ENCODE data around the gene TMEM182. TPM values are rescaled to one million over a fixed set of nuclear protein-coding genes. Genes with fewer than 3 reads are reported as not detected.
A peak's percentile ranks its signal among the peaks of the same experiment; 100 is the strongest.

TMEM182 gene
- polyA plus RNA-seq, 1 donor (not counting 4 experiments of a cell fraction or from before 2014, with no cell fraction given): 3.5 TPM

- Histone ChIP-seq H3K4me3 (ENCODE audit: control insufficient read depth in 2 of 3, extremely low read depth in 1 of 3, insufficient read depth in 2 of 3, low read depth in 1 of 3, low read length in 3 of 3) (no peak overlapping the region), H4K20me1 (ENCODE audit: control insufficient read depth, extremely low read depth, insufficient read depth, low read length) (no peaks in the 10 kb centered on the region), H2AFZ (ENCODE audit: control insufficient read depth, low read length) (no peak overlapping the region), H3K9me1 (ENCODE audit: control insufficient read depth, extremely low read depth, insufficient read depth, low read length) (no peaks in the 10 kb centered on the region), H3K4me1 (ENCODE audit: control insufficient read depth, extremely low read depth, insufficient read depth, low read length) (no peaks in the 10 kb centered on the region), H3K27ac (ENCODE audit: control insufficient read depth, insufficient read depth, low read length) (no peak overlapping the region), H3K9me3 (ENCODE audit: control insufficient read depth, low read depth, low read length) (no peaks in the 10 kb centered on the region), H3K27me3 (ENCODE audit: control insufficient read depth, extremely low read depth, insufficient read depth, low read length) (no peaks in the 10 kb centered on the region), H3K9ac (ENCODE audit: control insufficient read depth, extremely low read depth, insufficient read depth, low read length) (no peak overlapping the region), H3K36me3 (ENCODE audit: control insufficient read depth in 2 of 2, extremely low read depth in 1 of 2, insufficient read depth in 2 of 2, low read length in 2 of 2) (no peaks in the 10 kb centered on the region), H3K4me2 (ENCODE audit: control insufficient read depth, extremely low read depth, insufficient read depth, low read depth, low read length) (no peak overlapping the region), H3K79me2 (ENCODE audit: control insufficient read depth, insufficient read depth, low read length) (no peaks in the 10 kb centered on the region)
- no peak for DNase-seq (ENCODE audit: low read depth, low spot score)
- FAIRE-seq: no peak
- dilution Hi-C loops (cut with MboI; ENCODE audit: extremely low pct_ligation_motif_present, low sequenced_read_pairs): no loop called here
- no peak for TF ChIP-seq EZH2 (IDR thresholded peaks at IDR 0.05; ENCODE audit: low read length)
- TF ChIP-seq, protein P1, sequence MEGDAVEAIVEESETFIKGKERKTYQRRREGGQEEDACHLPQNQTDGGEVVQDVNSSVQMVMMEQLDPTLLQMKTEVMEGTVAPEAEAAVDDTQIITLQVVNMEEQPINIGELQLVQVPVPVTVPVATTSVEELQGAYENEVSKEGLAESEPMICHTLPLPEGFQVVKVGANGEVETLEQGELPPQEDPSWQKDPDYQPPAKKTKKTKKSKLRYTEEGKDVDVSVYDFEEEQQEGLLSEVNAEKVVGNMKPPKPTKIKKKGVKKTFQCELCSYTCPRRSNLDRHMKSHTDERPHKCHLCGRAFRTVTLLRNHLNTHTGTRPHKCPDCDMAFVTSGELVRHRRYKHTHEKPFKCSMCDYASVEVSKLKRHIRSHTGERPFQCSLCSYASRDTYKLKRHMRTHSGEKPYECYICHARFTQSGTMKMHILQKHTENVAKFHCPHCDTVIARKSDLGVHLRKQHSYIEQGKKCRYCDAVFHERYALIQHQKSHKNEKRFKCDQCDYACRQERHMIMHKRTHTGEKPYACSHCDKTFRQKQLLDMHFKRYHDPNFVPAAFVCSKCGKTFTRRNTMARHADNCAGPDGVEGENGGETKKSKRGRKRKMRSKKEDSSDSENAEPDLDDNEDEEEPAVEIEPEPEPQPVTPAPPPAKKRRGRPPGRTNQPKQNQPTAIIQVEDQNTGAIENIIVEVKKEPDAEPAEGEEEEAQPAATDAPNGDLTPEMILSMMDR (optimal IDR thresholded peaks at IDR 0.05 in 1 of 3, IDR thresholded peaks at IDR 0.05 in 1 of 3, conservative IDR thresholded peaks at IDR 0.05 in 1 of 3; ENCODE audit: extremely low read depth in 1 of 3, insufficient read depth in 2 of 3, low read length in 3 of 3): no peak
Observed at GRCh38 chr2:102758439-102758838, 3.4 kb upstream of the TMEM182 start.

GRCh38 chr2:102764083-102764482, 2.3 kb downstream of the TMEM182 start:
- peaks cover 0 to 3% of the 10 kb centered on the region in 2 experiments for H3K36me3 ChIP-seq (ENCODE audit: control insufficient read depth in 2 of 2, extremely low read depth in 1 of 2, insufficient read depth in 2 of 2, low read length in 2 of 2)
- dilution Hi-C loops (cut with MboI; ENCODE audit: extremely low pct_ligation_motif_present, low sequenced_read_pairs): no loop called here
- H3K9me3 ChIP-seq (ENCODE audit: control insufficient read depth, low read depth, low read length): no peaks in the 10 kb centered on the region
- DNase-seq (ENCODE audit: low read depth, low spot score): no peak
- H3K27ac ChIP-seq (ENCODE audit: control insufficient read depth, insufficient read depth, low read length): no peak overlapping the region
- H3K79me2 ChIP-seq (ENCODE audit: control insufficient read depth, insufficient read depth, low read length): no peaks in the 10 kb centered on the region
- no peaks in the 10 kb centered on the region for H4K20me1 ChIP-seq (ENCODE audit: control insufficient read depth, extremely low read depth, insufficient read depth, low read length)
- no peaks in the 10 kb centered on the region for H3K4me1 ChIP-seq (ENCODE audit: control insufficient read depth, extremely low read depth, insufficient read depth, low read length)
- H3K9ac ChIP-seq (ENCODE audit: control insufficient read depth, extremely low read depth, insufficient read depth, low read length): no peak overlapping the region
- no peak overlapping the region for H3K4me3 ChIP-seq (ENCODE audit: control insufficient read depth in 2 of 3, extremely low read depth in 1 of 3, insufficient read depth in 2 of 3, low read depth in 1 of 3, low read length in 3 of 3)
- H3K4me2 ChIP-seq (ENCODE audit: control insufficient read depth, extremely low read depth, insufficient read depth, low read depth, low read length): no peak overlapping the region
- no peaks in the 10 kb centered on the region for H3K27me3 ChIP-seq (ENCODE audit: control insufficient read depth, extremely low read depth, insufficient read depth, low read length)
- H3K9me1 ChIP-seq (ENCODE audit: control insufficient read depth, extremely low read depth, insufficient read depth, low read length): peaks cover 2% of the 10 kb centered on the region
- FAIRE-seq: peak; percentile 62
- H2AFZ ChIP-seq (ENCODE audit: control insufficient read depth, low read length): no peak overlapping the region
- TF ChIP-seq EZH2 (IDR thresholded peaks at IDR 0.05; ENCODE audit: low read length): no peak
- TF ChIP-seq, protein P1 (optimal IDR thresholded peaks at IDR 0.05 in 1 of 3, IDR thresholded peaks at IDR 0.05 in 1 of 3, conservative IDR thresholded peaks at IDR 0.05 in 1 of 3; ENCODE audit: extremely low read depth in 1 of 3, insufficient read depth in 2 of 3, low read length in 3 of 3): no peak

Measured in keratinocyte (primary cell).